ENCODE results near the gene TRPM3. TPM values are rescaled to one million over a fixed set of nuclear protein-coding genes. Genes with fewer than 3 reads are reported as not detected.

Gene TRPM3
- total and polyA plus RNA-seq, 2 of the 13 experiments (the other 11 are each of a cell fraction or from before 2014, with no cell fraction given): not detected

DNA sequence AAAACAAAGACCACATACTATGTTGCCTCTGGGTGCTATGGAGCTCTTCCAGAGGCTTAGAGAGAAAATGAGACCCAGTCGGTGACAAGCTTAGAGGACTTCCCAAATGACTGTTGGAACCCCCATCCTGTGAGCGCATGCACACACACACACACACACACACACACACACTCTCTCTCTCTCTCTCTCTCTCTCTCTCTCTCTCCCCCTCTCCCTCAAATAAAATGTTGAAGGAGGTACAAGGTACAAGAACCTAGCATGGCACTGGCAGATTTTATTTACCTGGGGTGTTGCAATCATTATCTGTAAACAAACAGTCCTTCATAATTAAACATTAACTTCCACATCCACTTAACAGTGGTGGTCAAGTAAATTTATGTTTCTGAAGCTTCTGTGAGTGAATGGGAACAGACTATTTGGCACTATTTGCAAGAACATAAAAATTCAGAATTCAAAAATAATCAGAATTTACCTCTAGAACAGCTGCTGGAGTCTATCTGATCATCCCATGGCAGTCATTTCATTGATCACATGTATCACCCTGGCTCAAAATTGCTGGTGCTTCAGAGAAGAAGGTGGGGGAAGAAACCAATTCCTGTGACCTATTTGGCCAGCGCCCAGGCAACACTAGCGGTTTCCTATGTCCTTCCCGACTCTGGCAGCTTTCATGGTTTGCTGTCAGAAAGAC is 24.9 kb downstream of the TRPM3 start (continued):
- TF ChIP-seq SIN3A (IDR thresholded peaks at IDR 0.05; ENCODE audit: borderline replicate concordance, low read depth, low read length) (no peak), SP1 (IDR thresholded peaks at IDR 0.05) (no peak), SP1 (CRISPR knock-in tag; IDR thresholded peaks at IDR 0.05) (no peak), RFXAP (CRISPR knock-in tag; IDR thresholded peaks at IDR 0.05; ENCODE audit: borderline replicate concordance) (no peak), FOXK2 (IDR thresholded peaks at IDR 0.05) (peak; percentile 73), PTBP1 (IDR thresholded peaks at IDR 0.05; ENCODE audit: low read depth, low read length, poor library complexity, severe bottlenecking) (no peak), REXO4 (CRISPR knock-in tag; IDR thresholded peaks at IDR 0.05; ENCODE audit: borderline replicate concordance) (no peak), ZNF3 (CRISPR knock-in tag; IDR thresholded peaks at IDR 0.05) (no peak), RARG (CRISPR knock-in tag; IDR thresholded peaks at IDR 0.05; ENCODE audit: low read depth) (no peak), ZNF607 (CRISPR knock-in tag; IDR thresholded peaks at IDR 0.05; ENCODE audit: borderline replicate concordance) (no peak), ZNF260 (CRISPR knock-in tag; IDR thresholded peaks at IDR 0.05; ENCODE audit: borderline replicate concordance, low read depth) (no peak), ZNF644 (CRISPR knock-in tag; IDR thresholded peaks at IDR 0.05; ENCODE audit: low read depth) (peak; percentile 78), TCF7L2 (IDR thresholded peaks at IDR 0.05; ENCODE audit: low read depth, low read length) (no peak), ZFX (CRISPR knock-in tag; IDR thresholded peaks at IDR 0.05; ENCODE audit: low read depth) (no peak), ZNF367 (CRISPR knock-in tag; IDR thresholded peaks at IDR 0.05; ENCODE audit: borderline replicate concordance) (no peak), PRPF4 (IDR thresholded peaks at IDR 0.05; ENCODE audit: low read depth, low read length, poor library complexity, severe bottlenecking) (peak; percentile 76), ELF3 (CRISPR knock-in tag; IDR thresholded peaks at IDR 0.05) (peak; percentile 41; the same call in 1 of the 2 replicates), SMC3 (IDR thresholded peaks at IDR 0.05; ENCODE audit: low read length) (peak; percentile 39; the same call in 1 of the 2 replicates), RNF2 (conservative IDR thresholded peaks at IDR 0.05; ENCODE audit: low read depth) (0 out of 2 replicates have a peak, but pooled peaks have one; percentile 42), ZFP36L2 (CRISPR knock-in tag; IDR thresholded peaks at IDR 0.05) (no peak)
- TF ChIP-seq, protein P1, sequence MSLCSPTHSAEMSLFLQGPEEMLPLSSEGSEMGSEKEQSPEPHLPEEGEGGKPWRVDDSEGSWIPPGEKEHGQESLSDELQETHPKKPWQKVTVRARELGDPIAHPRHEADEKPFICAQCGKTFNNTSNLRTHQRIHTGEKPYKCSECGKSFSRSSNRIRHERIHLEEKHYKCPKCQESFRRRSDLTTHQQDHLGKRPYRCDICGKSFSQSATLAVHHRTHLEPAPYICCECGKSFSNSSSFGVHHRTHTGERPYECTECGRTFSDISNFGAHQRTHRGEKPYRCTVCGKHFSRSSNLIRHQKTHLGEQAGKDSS (CRISPR knock-in tag; IDR thresholded peaks at IDR 0.05; ENCODE audit: borderline replicate concordance, low read depth): peak; percentile 79; the same call in 1 of the 2 replicates
- TF ChIP-seq, protein P2, sequence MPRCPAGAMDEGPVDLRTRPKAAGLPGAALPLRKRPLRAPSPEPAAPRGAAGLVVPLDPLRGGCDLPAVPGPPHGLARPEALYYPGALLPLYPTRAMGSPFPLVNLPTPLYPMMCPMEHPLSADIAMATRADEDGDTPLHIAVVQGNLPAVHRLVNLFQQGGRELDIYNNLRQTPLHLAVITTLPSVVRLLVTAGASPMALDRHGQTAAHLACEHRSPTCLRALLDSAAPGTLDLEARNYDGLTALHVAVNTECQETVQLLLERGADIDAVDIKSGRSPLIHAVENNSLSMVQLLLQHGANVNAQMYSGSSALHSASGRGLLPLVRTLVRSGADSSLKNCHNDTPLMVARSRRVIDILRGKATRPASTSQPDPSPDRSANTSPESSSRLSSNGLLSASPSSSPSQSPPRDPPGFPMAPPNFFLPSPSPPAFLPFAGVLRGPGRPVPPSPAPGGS (CRISPR knock-in tag; IDR thresholded peaks at IDR 0.05): no peak

All from HepG2 (cell line).